HepG2 (cell line): ENCODE measurements around the gene HTR7. TPM values are rescaled to one million over a fixed set of nuclear protein-coding genes. Genes with fewer than 3 reads are reported as not detected.

Experiments used
- ARNT2 ChIP-seq: sonication (generic); formaldehyde crosslinking; IDR thresholded peaks from 2 replicates; pipeline ENCODE4 v1.8.0; 2022; ENCODE audit warnings: mild to moderate bottlenecking, low read depth, missing genetic modification reagents, moderate library complexity
- ATF3 ChIP-seq: sonication (generic); formaldehyde crosslinking; IDR thresholded peaks from 2 replicates; pipeline ENCODE4 v1.4.0; 2020; ENCODE audit warnings: missing genetic modification reagents
- BRD4 ChIP-seq: sonication (generic); formaldehyde crosslinking; IDR thresholded peaks from 2 replicates; pipeline ENCODE4 v1.4.0; 2020; ENCODE audit warnings: missing genetic modification reagents
- CC2D1A ChIP-seq: sonication (generic); formaldehyde crosslinking; IDR thresholded peaks from 2 replicates; pipeline ENCODE4 v1.8.1; 2023; ENCODE audit warnings: mild to moderate bottlenecking, missing genetic modification reagents
- GABPA ChIP-seq, 2 experiments: IDR thresholded peaks; 2 replicates each; pipeline ENCODE4 v1.6.1; 2011 to 2016; ENCODE audit warnings: low read depth in 2 of 2, low read length in 1 of 2, missing biosample characterization in 1 of 2, missing genetic modification characterization in 1 of 2
- MAZ ChIP-seq, 2 experiments: sonication (generic) in 1 of 2; formaldehyde crosslinking in 1 of 2; IDR thresholded peaks; 2 replicates each; pipeline versions ENCODE4 v1.5.0 to v1.6.1; 2012 to 2020; ENCODE audit warnings: low read depth in 2 of 2, mild to moderate bottlenecking in 2 of 2, borderline replicate concordance in 1 of 2, improper control_type of control experiment in 1 of 2, low read length in 1 of 2, missing genetic modification reagents in 1 of 2, moderate library complexity in 1 of 2
- NCOA2 ChIP-seq: sonication (generic); formaldehyde crosslinking; IDR thresholded peaks from 2 replicates; pipeline ENCODE4 v1.8.0; 2022; ENCODE audit warnings: inconsistent platforms
- NFYB ChIP-seq: sonication (generic); formaldehyde crosslinking; IDR thresholded peaks from 2 replicates; pipeline ENCODE4 v1.4.0; 2020; ENCODE audit warnings: missing genetic modification reagents
- PBX3 ChIP-seq: sonication (generic); formaldehyde crosslinking; IDR thresholded peaks from 2 replicates; pipeline ENCODE4 v1.8.1; 2023; ENCODE audit warnings: missing genetic modification reagents, inconsistent platforms, borderline replicate concordance
- PRMT3 ChIP-seq: sonication (generic); formaldehyde crosslinking; IDR thresholded peaks from 2 replicates; pipeline ENCODE4 v1.8.1; 2022; ENCODE audit warnings: low read depth, mild to moderate bottlenecking, moderate library complexity, missing genetic modification reagents, borderline replicate concordance
- RBAK ChIP-seq: sonication (generic); formaldehyde crosslinking; IDR thresholded peaks from 2 replicates; pipeline ENCODE4 v1.5.1; 2020; ENCODE audit warnings: mild to moderate bottlenecking, missing genetic modification reagents
- RBFOX2 ChIP-seq: fragments of 200-400 bp; formaldehyde crosslinking; IDR thresholded peaks from 2 replicates; pipeline ENCODE4 v1.6.1; 2017; ENCODE audit warnings: low read depth, mild to moderate bottlenecking, low read length
- SAP130 ChIP-seq: IDR thresholded peaks from 2 replicates; pipeline ENCODE4 v1.6.1; 2016; ENCODE audit warnings: low read depth
- SNRNP70 ChIP-seq: fragments of 200-400 bp; formaldehyde crosslinking; IDR thresholded peaks from 2 replicates; pipeline ENCODE4 v1.6.1; 2017; ENCODE audit warnings: mild to moderate bottlenecking, low read depth, low read length, moderate library complexity
- SPEN ChIP-seq: sonication (generic); formaldehyde crosslinking; IDR thresholded peaks from 2 replicates; pipeline ENCODE4 v1.5.1; 2020; ENCODE audit warnings: low read depth, mild to moderate bottlenecking, missing genetic modification reagents
- SRSF1 ChIP-seq: fragments of 200-400 bp; formaldehyde crosslinking; optimal IDR thresholded peaks from 2 replicates; pipeline ENCODE3; 2017; ENCODE audit warnings: mild to moderate bottlenecking, low read depth, low read length, moderate library complexity
- TBL1XR1 ChIP-seq: fragments of 150-350 bp; IDR thresholded peaks from 2 replicates; pipeline ENCODE4 v1.6.1; 2014; ENCODE audit warnings: borderline replicate concordance, low read length; ENCODE audit not compliant: partially characterized antibody
- ZNF101 ChIP-seq: sonication (generic); formaldehyde crosslinking; IDR thresholded peaks from 2 replicates; pipeline ENCODE4 v1.4.0; 2020; ENCODE audit warnings: mild to moderate bottlenecking, low read depth, missing genetic modification reagents, borderline replicate concordance
- ZNF589 ChIP-seq: sonication (generic); formaldehyde crosslinking; conservative IDR thresholded peaks from 2 replicates; pipeline ENCODE4 v1.8.0; 2022; ENCODE audit warnings: mild to moderate bottlenecking, moderate library complexity, missing genetic modification reagents
- ZNF598 ChIP-seq: sonication (generic); formaldehyde crosslinking; IDR thresholded peaks from 2 replicates; pipeline ENCODE4 v1.5.1; 2020; ENCODE audit warnings: mild to moderate bottlenecking, missing genetic modification reagents, borderline replicate concordance
- ZNF609 ChIP-seq: sonication (generic); formaldehyde crosslinking; IDR thresholded peaks from 2 replicates; pipeline ENCODE4 v1.4.0; 2020; ENCODE audit warnings: mild to moderate bottlenecking, missing genetic modification reagents, borderline replicate concordance
- ZNF670 ChIP-seq: sonication (generic); formaldehyde crosslinking; IDR thresholded peaks from 2 replicates; pipeline ENCODE4 v1.8.0; 2022; ENCODE audit warnings: mild to moderate bottlenecking, missing genetic modification reagents, borderline replicate concordance
- polyA plus RNA-seq, 8 experiments: library from polyadenylated mRNA; depleted of rRNA in 3 of 8; stranded (reverse) in 7 of 8; unstranded in 1 of 8; fragments of >200 nt; fragmentation: Illumina TruSeq in 4 of 8; extraction: Trizol in 4 of 8; gene quantifications; 2 replicates each; pipeline versions ENCODE4 v1.2.1 to v1.2.3, GENCODE V29; 2011 to 2016; ENCODE audit warnings: low read depth in 4 of 8, missing spikeins in 1 of 8, mixed read lengths in 1 of 8; ENCODE audit not compliant: insufficient read depth in 1 of 8
- total RNA-seq, 5 experiments: library from RNA; depleted of rRNA; stranded (reverse); fragments of >200 nt; fragmentation: Illumina TruSeq; extraction: Trizol; gene quantifications; 2 replicates each; pipeline ENCODE4 v1.2.3, GENCODE V29; 2016; ENCODE audit warnings: low read depth in 1 of 5

HTR7 gene
- total and polyA plus RNA-seq, 2 of the 13 experiments (the other 11 are each of a cell fraction or from before 2014, with no cell fraction given): 0.04 TPM; not detected in 1

DNA sequence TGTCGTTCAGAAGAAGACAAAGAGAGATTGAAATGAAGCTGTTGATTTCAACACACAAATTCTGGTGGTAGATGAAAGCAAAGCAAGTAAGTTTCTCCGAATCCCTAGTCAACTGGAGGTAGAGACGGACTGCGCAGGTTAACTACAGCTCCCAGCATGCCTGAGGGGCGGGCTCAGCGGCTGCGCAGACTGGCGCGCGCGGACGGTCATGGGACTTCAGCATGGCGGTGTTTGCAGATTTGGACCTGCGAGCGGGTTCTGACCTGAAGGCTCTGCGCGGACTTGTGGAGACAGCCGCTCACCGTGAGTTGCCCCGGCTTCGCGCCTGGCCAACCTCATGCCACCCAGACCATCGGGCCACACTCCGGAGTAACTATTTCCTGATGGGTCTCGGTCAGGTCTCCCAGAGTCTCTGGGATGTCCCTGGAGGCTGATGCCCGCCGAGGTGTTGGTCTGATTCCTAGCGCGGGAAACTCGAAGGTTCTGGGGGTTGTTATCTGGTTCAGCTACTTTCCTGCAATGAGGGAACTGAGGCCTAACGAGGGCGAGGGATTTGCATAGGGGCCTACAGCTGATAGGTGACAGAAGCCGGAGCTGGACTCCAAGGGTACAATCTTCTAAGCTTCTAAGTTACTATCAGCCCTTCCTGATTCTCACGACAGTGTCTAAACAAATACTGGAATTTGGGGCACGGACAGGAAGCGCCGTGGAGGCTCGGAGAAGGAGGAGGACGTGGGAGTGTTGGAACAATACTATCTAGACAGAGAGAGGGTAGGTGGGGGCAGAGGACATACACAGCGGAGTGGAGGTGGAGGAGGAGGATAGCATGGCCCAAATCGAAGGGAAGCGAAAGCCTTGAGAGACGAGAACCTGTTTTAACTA is 14.2 kb upstream of the HTR7 start, which contains the start of gene RPP30 (continued):
- TF ChIP-seq PBX3 (CRISPR knock-in tag): no peak
- no peak for TF ChIP-seq SRSF1
- TF ChIP-seq RBAK (CRISPR knock-in tag): no peak
- peak; percentile 77 for TF ChIP-seq SAP130
- TF ChIP-seq SNRNP70: no peak
- peak; percentile 86; the same call in 1 of the 2 replicates for TF ChIP-seq ZNF670
- peak; percentile 68 for TF ChIP-seq ARNT2 (CRISPR knock-in tag)
- no peak for TF ChIP-seq GABPA (IDR thresholded peaks at IDR 0.05; ENCODE audit: low read depth, low read length)
- peak; percentile 59 for TF ChIP-seq GABPA (CRISPR knock-in tag; IDR thresholded peaks at IDR 0.05; ENCODE audit: low read depth)
- TF ChIP-seq ZNF101: no peak
- TF ChIP-seq PRMT3 (CRISPR knock-in tag): no peak
- TF ChIP-seq NFYB (CRISPR knock-in tag): 0 out of 2 replicates have a peak, but pooled peaks have one; percentile 33
- TF ChIP-seq RBFOX2: peak; percentile 83
- TF ChIP-seq ZNF598 (CRISPR knock-in tag): peak; percentile 73; the same call in 1 of the 2 replicates
- no peak for TF ChIP-seq BRD4
- TF ChIP-seq NCOA2 (CRISPR knock-in tag): no peak
- TF ChIP-seq ATF3: no peak
- TF ChIP-seq TBL1XR1: peak; percentile 26
- peak; percentile 28; the same call in 1 of the 2 replicates for TF ChIP-seq SPEN (CRISPR knock-in tag)
- TF ChIP-seq MAZ (IDR thresholded peaks at IDR 0.05; ENCODE audit: borderline replicate concordance, low read depth, low read length): no peak
- no peak for TF ChIP-seq MAZ (CRISPR knock-in tag; IDR thresholded peaks at IDR 0.05; ENCODE audit: low read depth)
- no peak for TF ChIP-seq ZNF609 (CRISPR knock-in tag)
- no peak for TF ChIP-seq ZNF589
- 0 out of 2 replicates have a peak, but pooled peaks have one; percentile 36 for TF ChIP-seq CC2D1A (CRISPR knock-in tag)
